ENCODE results near the gene CILP2.
A peak's percentile ranks its signal among the peaks of the same experiment; 100 is the strongest.

Gene CILP2

GRCh38 chr19:19563348-19563848 is 25.3 kb downstream of the CILP2 start:
- no peak for DNase-seq

GRCh38 chr19:19566306-19566705 is 28.2 kb downstream of the CILP2 start:
- no peak for DNase-seq

GRCh38 chr19:19567391-19567790 is 29.3 kb downstream of the CILP2 start:
- DNase-seq, result no peak

GRCh38 chr19:19568802-19569756 is 31.0 kb downstream of the CILP2 start:
- DNase-seq, result no peak

- no peak for DNase-seq
These were observed 32.5 kb downstream of the CILP2 start for GRCh38 chr19:19570571-19570970.

GRCh38 chr19:19571071-19571786 is 33.2 kb downstream of the CILP2 start:
- no peak for DNase-seq

GRCh38 chr19:19575411-19575810 is 37.3 kb downstream of the CILP2 start:
- DNase-seq, result no peak

GRCh38 chr19:19578252-19578651 is 40.2 kb downstream of the CILP2 start:
- peak in 3 of 58 donors; percentile 2 to 7 (median 7) for DNase-seq

GRCh38 chr19:19579533-19580361 is 41.7 kb downstream of the CILP2 start:
- no peak for DNase-seq

GRCh38 chr19:19580418-19580817 is 42.4 kb downstream of the CILP2 start:
- no peak for DNase-seq

GRCh38 chr19:19581391-19581790 is 43.3 kb downstream of the CILP2 start:
- DNase-seq, result no peak

- DNase-seq, result no peak
These were observed 44.4 kb downstream of the CILP2 start for GRCh38 chr19:19582471-19582870.

GRCh38 chr19:19584356-19584755 is 46.3 kb downstream of the CILP2 start:
- no peak for DNase-seq

- peak in 8 of 58 donors; percentile 2 to 36 (median 9) for DNase-seq
These were observed 49.7 kb downstream of the CILP2 start for GRCh38 chr19:19587771-19588170.

GRCh38 chr19:19588546-19588945 is 50.5 kb downstream of the CILP2 start:
- DNase-seq, result no peak

GRCh38 chr19:19591133-19591825 is 53.2 kb downstream of the CILP2 start:
- DNase-seq, result peak in 2 of 58 donors; percentile 1 to 5

GRCh38 chr19:19592690-19593089 is 54.6 kb downstream of the CILP2 start:
- no peak for DNase-seq

- no peak for DNase-seq
These were observed 56.3 kb downstream of the CILP2 start for GRCh38 chr19:19594381-19594780.

GRCh38 chr19:19595171-19595701 is 57.2 kb downstream of the CILP2 start:
- DNase-seq, result peak in 1 of 58 donors; percentile 10

Measured in anterior cingulate cortex (tissue), 58 donors.